GM10266 (cell line): ENCODE measurements around the gene RNASE11.

Experiments used
- DNase-seq: peaks from one replicate; pipeline ENCODE4 v3.0.0; 2012; ENCODE audit errors: extremely low spot score
- TF ChIP-seq, protein P1 (sequence below): IDR thresholded peaks from 2 replicates; pipeline ENCODE4 v1.5.1; 2012; ENCODE audit warnings: mild to moderate bottlenecking, low read depth; ENCODE audit not compliant: control insufficient read depth, insufficient read depth; ENCODE audit errors: missing control alignments

Gene RNASE11

DNA sequence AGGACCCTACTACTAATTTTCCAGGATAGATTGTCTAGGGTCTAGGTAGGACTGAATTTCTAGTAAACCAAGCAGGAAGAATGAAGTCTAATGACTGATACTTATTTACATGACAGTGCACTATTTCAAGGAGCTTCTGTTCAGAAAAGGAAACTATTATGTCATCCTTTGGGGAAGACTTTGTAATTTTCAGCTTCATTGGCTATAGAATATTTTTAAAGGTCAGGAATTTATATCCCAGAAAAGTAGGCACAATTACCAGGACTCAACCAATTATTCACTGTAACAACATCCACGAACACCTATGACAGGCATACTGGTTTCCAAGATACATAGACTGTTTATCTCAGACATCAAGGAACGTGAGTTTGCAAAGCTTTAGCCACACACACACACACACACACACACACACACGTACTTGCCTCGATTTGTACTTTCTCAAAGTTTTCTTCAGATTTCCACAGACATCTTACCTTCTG, 30.5 kb upstream of the RNASE11 start:
- TF ChIP-seq, protein P1, sequence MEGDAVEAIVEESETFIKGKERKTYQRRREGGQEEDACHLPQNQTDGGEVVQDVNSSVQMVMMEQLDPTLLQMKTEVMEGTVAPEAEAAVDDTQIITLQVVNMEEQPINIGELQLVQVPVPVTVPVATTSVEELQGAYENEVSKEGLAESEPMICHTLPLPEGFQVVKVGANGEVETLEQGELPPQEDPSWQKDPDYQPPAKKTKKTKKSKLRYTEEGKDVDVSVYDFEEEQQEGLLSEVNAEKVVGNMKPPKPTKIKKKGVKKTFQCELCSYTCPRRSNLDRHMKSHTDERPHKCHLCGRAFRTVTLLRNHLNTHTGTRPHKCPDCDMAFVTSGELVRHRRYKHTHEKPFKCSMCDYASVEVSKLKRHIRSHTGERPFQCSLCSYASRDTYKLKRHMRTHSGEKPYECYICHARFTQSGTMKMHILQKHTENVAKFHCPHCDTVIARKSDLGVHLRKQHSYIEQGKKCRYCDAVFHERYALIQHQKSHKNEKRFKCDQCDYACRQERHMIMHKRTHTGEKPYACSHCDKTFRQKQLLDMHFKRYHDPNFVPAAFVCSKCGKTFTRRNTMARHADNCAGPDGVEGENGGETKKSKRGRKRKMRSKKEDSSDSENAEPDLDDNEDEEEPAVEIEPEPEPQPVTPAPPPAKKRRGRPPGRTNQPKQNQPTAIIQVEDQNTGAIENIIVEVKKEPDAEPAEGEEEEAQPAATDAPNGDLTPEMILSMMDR, result no peak
- DNase-seq, result no peak

DNA sequence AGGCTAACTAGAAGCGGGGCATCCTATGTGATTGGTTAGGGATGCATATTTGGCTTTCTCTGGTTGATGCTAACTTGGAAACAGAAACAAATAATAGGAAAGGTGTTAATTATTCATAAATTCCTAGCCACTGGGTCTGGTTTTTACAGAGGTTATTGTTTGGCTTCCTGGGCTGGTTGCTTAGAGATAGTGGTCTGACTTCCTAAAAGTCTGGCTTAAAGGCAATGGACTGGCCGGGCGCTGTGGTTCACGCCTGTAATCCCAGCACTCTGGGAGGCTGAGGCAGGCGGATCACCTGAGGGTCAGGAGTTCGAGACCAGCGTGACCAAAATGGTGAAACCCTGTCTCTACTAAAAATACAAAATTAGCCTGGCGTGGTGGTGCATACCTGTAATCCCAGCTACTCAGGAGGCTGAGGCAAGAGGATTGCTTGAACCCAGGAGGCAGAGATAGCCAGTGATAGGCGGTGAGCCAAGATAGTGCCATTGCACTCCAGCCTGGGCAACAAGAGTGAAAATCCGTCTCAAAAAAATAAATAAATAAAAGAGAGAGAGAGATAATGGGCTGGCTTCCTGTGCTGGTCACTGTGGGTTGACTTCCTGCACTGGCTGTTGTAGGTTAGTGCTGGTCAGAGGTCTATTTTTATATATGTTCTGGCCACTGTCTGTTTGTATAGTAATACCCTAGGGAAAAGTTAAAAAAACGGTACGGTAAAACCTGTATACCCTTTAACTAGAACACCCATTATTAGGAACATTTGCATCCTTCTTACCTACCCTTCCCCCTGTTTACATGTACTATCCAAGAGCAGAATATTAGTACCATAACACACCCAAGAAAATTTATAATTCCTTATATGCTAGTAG, 29.6 kb upstream of the RNASE11 start:
- TF ChIP-seq, protein P1, result no peak
- no peak for DNase-seq

GRCh38 chr14:20615996-20616395, 28.2 kb upstream of the RNASE11 start:
- no peak for DNase-seq
- TF ChIP-seq, protein P1, result no peak

DNA sequence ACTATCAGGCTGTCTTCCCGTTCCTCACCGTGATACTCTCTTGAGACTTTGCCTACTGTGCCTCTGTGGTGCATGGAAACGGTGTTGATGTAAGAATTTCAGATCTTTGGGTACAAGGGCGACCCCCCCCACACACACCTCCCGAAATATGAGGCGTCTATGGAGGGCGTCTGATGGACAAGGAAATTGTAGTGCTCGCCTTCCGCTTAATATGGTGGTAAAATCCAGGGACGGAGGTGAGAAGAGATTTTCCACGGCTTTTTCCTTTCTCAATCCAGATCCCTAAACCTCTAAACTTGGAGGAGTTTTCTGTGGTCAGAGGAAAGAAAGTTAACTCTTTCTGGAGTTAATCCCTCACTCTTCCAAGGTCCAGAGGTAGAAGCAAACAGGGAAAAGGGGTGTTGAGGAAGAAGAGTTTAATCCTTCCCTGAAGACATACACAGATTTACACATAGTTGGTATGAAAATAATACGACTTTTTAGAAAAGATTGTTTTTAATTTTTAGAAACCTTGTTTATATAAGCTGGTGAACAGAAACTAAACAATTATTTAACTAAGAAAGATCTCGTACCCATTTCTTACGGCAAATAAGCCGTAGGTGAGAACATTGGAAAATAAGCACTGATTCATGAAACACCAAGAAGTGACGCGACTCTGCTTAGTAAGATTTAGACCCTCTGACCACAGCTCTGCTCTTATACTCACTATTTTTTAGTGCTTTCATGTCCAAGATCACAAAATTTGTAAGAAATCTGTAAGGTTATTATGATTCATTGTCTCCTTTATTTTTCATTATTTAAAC, 26.4 kb upstream of the RNASE11 start:
- no peak for DNase-seq
- TF ChIP-seq, protein P1, result no peak

- DNase-seq, result peak; percentile 75
- TF ChIP-seq, protein P1, result peak; percentile 60
These were observed 25.6 kb upstream of the RNASE11 start for GRCh38 chr14:20613094-20614037.

- no peak for DNase-seq
- TF ChIP-seq, protein P1, result no peak
These were observed 24.6 kb upstream of the RNASE11 start for GRCh38 chr14:20612403-20612802.
